GM10266 (cell line): Measurements from ENCODE around the gene ARID5A.
A peak's percentile ranks its signal among the peaks of the same experiment; 100 is the strongest.
"Not testable (repeated sequence)": the region's sequence is repeated elsewhere in the genome, so short reads cannot be mapped to it uniquely, and the experiment has no call there.

Experiments
- DNase-seq: peaks from one replicate; pipeline ENCODE4 v3.0.0; 2012; ENCODE audit errors: extremely low spot score
- TF ChIP-seq, protein P1 (sequence below): IDR thresholded peaks from 2 replicates; pipeline ENCODE4 v1.5.1; 2012; ENCODE audit warnings: mild to moderate bottlenecking, low read depth; ENCODE audit not compliant: control insufficient read depth, insufficient read depth; ENCODE audit errors: missing control alignments

ARID5A gene

DNA sequence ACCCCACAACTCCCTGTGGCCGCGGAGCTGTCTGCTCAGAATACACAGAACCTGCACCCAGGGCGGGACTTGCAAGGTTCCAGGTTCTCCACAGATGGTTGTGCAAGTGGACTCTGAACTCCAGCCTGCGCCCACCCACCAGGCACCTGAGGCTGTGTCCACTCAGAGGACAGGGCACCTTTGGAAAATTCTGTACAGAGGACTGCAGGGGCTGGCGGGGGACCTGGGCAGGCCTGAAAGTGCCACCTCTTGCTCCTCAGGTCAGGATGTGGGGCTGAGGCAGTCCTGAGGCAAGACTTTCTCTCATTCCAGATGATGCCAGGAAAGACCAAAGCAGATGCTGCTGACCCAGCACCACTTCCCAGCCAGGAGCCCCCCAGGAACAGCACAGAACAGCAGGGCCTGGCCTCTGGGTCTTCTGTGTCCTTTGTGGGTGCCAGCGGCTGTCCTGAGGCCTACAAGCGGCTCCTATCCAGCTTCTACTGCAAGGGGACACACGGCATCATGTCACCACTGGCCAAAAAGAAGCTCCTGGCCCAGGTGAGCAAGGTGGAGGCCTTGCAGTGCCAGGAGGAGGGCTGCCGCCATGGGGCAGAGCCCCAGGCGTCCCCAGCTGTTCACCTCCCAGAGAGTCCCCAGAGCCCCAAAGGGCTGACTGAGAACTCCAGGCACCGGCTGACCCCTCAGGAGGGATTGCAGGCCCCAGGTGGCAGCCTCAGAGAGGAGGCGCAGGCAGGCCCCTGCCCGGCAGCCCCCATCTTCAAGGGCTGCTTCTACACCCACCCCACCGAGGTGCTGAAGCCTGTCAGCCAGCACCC lies 14.4 kb downstream of the ARID5A start:
- TF ChIP-seq, protein P1, sequence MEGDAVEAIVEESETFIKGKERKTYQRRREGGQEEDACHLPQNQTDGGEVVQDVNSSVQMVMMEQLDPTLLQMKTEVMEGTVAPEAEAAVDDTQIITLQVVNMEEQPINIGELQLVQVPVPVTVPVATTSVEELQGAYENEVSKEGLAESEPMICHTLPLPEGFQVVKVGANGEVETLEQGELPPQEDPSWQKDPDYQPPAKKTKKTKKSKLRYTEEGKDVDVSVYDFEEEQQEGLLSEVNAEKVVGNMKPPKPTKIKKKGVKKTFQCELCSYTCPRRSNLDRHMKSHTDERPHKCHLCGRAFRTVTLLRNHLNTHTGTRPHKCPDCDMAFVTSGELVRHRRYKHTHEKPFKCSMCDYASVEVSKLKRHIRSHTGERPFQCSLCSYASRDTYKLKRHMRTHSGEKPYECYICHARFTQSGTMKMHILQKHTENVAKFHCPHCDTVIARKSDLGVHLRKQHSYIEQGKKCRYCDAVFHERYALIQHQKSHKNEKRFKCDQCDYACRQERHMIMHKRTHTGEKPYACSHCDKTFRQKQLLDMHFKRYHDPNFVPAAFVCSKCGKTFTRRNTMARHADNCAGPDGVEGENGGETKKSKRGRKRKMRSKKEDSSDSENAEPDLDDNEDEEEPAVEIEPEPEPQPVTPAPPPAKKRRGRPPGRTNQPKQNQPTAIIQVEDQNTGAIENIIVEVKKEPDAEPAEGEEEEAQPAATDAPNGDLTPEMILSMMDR = no peak
- peak; percentile 11 for DNase-seq

DNA sequence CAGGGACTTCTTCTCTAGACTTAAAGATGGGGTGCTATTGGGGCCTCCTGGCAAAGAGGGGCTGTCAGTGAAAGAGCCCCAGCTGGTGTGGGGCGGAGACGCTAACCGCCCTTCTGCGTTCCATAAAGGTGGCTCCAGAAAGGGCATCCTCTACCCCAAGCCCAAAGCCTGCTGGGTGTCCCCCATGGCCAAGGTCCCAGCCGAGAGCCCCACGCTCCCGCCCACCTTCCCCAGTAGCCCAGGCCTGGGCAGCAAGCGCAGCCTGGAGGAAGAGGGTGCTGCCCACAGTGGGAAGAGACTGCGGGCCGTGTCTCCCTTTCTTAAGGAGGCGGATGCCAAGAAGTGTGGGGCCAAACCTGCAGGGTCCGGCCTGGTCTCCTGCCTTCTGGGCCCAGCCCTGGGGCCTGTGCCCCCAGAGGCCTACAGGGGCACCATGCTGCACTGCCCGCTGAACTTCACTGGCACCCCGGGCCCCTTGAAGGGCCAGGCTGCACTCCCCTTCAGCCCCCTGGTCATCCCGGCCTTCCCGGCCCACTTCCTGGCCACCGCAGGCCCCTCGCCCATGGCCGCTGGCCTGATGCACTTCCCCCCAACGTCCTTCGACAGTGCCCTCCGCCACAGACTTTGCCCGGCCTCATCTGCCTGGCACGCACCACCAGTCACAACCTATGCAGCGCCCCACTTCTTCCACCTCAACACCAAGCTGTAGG lies 15.2 kb downstream of the ARID5A start:
- no peak for DNase-seq
- TF ChIP-seq, protein P1 = no peak

DNA sequence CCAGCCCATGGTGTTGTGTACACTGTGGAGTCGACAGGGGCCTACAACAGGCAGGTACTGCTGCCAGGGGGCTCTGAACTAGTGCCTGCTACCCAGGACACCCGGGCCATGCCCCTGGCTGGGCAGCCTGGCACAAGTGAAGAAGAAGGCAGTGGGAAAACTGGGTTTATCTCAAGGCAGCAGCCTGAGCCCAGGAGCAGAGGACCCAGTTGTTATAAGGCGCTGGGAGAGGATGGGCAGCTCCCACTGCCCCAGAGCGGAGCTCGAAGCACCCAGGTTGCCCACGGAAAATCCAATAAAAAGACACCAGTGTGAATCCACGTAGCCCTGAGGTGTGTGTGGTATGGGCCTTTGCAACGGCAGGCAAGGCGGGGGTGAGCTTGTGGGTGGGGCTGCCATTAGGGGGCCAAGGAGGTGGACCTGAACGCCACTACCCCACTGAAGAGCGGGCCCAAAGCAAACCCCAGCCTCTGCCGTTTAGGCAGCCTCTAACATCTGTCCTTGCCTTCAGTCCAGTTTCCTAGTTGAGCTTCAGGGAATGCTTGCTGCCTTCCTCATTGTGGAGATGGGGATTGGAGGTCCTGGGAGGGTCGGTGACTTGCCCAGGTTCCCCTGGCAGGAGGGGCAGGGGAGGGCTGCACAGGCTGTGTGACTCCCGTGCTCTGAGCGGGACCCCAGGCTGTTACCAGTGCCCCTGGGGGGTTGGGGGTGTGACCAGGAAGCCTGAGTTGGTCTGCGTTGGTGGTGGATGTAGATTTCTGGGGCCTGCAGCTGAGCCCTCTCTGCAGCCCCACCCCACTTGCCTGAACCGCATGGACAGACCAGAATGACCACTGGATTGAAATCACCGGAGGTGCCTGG lies 16.0 kb downstream of the ARID5A start:
- TF ChIP-seq, protein P1 = no peak
- DNase-seq = peak; percentile 13

DNA sequence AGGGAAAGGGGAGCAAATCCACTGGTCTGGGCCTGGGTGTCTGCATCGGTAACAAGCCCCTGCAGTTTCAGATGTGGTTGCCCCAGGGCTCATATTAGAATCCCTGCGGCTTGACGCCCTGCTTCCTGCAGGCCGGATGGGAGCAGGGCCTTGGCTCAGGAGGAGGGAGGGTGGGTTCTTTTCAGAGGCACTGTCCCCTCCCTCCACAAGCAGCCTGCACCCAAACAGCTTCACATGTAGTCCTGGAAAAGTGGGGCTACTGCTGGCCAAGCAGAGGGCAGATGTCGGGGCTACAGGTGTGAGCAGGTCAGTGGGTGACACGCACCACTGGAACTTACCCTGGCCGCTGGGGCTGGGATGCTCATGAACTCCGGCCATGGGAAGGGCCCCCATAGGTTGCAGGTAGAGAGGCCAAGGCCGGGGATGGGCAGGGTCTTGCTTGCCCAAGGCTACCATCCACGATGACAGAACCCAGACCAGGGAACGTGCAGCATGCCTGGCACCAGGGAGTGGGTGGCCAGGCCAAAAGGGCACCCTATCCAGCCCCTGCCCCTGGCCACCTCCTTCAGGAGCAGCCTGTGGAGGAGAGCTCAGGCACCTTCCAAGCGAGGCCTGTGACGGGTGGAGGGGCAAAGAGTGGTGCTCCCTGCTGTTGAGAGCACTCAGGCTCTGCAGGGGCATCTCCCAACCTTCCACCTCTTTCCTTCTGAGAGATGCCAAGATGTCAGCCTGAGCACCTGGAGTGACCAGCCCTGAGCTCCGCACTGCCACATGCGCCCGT lies 16.8 kb downstream of the ARID5A start:
- DNase-seq = no peak
- TF ChIP-seq, protein P1 = no peak

DNA sequence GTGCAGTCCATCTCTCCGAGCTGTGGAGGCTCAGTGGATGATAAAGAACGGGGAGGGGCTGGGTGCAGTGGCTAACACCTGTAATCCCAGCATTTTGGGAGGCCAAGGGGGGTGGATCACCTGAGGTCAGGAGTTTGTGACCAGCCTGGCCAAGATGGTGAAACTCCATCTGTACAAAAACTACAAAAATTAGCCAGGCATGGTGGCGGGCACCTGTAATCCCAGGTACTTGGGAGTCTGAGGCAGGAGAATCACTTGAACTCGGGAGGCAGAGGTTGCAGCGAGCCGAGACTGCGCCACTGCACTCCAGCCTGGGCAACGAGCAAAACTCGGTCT lies 17.4 kb downstream of the ARID5A start:
- DNase-seq = not testable (repeated sequence)

DNA sequence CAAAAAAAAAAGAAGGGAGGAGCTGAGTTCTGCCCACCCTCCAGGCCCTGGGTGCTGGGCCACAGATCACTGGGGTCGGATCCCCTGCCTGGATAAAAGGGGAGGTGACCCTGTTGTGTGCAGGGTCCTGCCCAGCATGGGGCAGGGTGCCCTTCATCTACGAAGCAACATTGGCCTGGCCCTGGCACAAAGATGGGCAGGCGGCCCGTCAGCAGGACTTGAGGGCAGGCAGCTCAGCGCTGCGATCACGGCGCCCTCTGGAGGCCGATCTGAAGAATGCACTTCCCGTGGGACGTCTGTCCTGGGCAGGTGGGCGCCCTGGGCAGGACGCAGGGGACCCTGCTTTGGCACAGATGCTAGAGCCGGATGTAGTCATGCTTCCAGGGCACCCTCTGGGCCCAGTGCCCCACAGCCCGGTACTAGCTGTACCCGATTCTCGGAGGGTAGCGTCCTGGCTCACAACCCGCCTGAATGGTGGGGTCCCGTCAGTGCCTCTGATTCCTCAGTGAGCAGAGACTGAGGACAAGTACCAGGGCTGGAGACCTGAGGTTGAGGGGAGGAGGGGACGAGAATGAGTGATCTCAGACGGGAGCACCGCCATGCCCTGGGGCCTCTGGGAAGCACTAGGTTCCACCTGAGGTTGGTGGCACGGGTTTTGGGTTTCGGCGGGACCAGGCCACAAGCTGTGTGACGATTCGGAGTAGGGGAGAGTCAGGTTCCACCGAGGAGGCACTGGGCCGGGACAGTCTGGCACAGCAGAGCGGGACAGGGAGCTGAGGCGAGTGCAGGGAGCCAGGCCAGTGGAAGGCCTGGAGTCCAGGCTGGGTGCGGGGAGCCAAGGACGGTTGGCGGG lies 18.0 kb downstream of the ARID5A start:
- DNase-seq = peak; percentile 80
- TF ChIP-seq, protein P1 = peak; percentile 97
